GM19395 (cell line): Measurements from ENCODE around the gene ATP11A.

Source experiments
- ATAC-seq: cut with Tn5 transposase; IDR thresholded peaks from one replicate; pipeline ENCODE4 v1.9.1; 2021; ENCODE audit warnings: mild to moderate bottlenecking, moderate library complexity; ENCODE audit not compliant: unreplicated experiment

ATP11A gene

DNA sequence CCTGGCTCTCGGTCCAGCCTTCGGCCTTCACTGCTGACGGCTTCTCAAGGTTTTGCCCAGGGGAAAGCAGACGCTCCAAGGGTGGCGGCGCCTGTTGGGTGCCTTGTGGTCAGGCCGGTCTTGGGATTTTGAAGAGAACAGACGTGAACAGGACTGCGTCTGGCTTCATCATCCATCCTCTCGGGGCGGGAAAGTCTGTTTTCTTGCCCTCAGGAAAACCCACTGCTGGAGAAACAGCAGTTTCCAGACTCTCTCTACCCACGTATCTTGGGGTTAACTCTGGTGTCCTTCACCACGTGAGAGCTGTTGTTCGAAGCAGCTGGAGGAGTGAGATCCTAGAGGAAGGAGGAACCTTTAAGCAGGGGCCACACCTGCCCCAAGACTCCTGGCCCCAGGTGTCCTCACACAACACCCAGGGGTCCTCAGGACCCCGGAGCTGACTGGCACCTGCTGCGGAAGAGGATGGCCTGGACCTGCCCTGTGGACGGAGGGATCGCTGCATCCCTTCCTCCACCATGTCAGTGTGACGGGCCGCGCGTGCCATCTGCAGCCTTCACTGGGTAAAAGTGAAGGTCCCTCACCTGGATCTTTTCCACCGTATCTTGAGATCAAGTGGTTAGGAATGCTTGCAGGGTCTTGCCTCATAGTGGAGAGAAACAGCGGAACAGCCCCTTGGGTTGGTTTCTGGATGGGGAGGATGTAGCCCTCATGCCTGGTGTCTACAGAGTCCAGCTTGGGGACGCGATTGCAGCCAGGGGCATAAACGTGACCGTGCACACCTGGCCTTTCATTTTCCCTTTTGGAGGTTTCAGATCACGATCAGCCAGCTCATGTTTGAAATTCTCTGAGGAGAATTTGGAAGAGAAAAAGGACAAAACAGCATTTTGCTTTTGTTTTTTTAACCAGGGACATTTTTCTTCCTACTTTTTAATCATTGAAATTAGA lies 209.7 kb downstream of the ATP11A start:
- ATAC-seq = no peak

DNA sequence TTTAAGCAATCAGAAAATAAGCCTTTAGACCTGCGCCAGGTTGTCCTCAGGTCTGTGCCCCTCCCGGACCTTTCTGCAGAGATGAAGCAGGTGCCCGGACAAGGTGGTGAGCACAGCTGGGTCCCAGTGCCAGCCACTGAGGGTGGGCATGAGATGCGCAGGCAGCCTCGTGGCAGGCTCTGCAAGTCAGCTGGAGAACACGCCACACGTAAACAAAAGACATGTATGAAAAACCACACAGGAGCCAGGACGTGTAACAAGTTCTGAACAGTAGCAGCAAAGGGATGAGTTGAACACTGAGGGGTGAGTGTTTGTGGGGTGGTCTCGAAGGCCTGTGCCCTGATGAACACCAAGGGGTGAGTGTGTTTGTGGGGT lies 210.4 kb downstream of the ATP11A start:
- ATAC-seq = no peak

DNA sequence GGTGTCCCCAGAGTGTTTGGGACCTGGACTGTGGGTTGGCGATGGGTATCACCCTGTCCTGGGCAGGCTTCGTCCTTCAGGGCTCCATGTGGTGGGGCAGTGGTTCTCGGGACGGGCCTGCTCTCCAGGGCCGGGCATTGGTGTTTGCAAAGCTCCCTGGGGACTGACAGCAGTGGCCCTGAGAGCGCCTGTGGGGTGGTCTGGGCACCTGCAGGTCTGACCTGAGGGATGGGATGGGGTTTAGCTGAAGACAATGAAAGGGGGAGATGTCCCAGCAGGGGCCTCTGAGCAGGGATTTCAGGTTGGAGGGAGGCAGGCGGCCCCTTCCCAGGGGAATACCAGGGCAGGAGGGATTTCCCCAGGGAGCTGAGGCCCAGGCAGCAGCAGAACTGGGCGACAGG lies 210.9 kb downstream of the ATP11A start:
- ATAC-seq = no peak

DNA sequence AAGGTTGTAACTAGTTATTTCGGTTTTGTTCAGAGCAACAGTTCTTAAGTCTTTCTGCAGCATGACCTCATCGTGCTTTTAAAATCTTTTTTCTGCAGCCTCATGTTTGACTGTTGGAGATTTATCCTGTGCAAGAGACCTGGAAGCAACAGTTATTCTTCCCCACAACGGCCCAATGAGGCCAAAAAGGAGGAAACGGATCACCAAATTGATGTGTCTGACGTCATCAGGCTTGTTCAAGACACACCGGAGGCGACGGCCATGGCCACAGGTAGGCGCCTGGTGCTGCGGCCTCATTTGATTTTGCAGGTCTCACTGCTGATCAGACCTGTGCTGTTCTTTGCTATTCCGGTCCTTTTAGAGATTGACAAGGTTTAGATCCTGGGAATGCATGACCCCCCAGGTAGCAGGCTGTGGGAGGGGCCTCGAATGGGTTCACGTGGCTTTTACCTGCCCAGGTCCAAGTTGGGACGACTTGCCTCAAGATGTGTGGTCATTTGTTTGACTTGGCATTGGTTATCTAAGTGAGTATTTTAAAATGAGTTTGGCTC lies 212.3 kb downstream of the ATP11A start:
- ATAC-seq = no peak

DNA sequence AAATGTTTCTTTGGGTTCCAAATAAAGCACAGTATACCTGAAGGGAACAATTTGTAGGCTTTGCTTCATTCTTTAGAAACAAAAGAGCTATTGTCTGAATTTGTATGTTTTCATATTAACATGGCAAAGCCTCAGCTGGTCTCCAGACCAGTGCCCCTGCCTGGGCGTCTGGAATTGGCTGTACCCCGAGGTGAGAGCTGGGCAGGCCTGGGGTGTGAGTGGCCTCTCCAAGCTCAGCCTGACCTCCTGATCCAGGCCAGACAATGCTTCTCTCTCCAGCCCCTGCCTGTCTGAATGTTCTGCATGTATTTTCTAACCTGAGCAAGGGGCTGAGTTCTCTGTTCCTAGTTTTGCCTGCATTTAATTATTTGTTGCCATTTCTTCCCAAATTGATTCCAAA lies 212.8 kb downstream of the ATP11A start:
- ATAC-seq = no peak

DNA sequence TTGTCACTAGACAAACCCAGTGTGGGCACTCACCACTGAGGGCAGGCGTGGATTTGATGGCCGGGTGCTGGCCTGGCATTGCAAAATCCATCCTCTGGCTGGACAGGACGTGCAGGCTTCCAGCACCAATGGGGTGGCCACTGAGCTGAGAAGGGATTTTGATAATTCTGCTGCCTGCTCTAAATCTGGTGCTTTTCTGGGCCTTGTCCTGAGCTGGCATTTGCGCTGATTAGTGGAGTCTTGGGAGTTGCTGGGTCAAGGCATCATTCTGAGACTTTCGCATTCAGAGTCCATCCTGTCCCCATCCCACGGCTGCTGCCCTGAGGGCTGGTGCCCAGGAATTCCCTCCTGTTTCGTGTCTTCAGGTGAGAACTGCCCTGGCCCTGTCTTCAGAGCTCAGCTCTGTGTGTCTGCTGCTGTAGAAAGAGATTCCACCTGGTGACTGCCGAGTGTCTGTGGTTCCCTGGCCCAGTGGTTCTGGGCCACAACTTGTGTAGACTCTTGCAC lies 213.3 kb downstream of the ATP11A start:
- ATAC-seq = no peak

DNA sequence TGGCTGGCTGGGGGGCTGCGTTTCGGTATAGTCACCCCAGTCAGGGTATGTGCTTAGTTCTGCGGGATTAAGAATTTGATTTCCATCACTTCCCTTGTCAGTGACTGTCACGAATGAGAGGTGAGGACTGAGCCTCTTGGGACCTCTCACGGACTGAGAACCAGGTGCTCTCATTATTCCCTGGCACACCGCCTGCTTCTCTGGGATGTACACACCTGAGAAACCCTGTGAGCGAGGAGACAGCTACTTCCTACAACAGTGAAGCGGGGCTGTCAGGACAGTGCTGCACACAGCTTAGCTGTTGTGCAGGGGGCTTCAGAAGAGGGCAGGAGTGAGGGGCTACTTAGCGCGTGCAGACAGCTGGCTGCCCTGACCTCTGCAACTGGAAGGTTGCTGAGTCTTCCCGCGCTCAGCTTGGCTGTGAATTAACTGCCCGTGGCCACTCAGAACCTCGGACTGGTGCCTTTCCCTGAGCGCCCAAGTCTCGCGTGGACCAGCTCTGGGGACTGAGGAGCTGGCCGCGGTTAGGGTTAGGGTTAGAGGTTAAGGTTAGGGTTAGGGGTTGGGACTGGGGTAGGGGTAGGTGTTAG lies 213.9 kb downstream of the ATP11A start:
- ATAC-seq = no peak

DNA sequence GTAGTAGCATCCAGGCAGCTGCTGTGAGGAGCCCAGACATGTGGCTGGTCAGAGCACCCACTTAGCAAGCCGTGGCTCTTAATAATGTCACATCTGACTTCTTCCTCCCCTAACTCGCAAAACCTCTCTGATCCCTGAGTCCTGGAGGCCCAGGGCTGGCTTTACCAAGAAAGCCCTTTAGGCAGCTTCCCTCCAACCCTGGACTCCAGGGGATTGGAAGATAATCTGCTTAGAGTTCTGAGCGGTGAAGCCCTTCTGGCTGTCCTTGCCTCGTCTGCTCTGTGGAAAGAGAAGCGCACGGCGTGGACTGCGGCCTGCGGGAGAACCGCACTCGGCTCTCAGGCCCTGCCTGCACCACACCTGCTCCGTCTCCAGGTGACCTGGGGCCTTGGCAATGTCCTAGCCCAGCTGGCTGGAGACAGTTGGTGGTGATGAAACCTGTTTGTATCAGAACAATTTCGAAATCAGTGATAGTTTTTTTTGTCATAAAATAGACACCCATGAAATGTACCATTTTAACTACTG lies 214.7 kb downstream of the ATP11A start:
- ATAC-seq = no peak

DNA sequence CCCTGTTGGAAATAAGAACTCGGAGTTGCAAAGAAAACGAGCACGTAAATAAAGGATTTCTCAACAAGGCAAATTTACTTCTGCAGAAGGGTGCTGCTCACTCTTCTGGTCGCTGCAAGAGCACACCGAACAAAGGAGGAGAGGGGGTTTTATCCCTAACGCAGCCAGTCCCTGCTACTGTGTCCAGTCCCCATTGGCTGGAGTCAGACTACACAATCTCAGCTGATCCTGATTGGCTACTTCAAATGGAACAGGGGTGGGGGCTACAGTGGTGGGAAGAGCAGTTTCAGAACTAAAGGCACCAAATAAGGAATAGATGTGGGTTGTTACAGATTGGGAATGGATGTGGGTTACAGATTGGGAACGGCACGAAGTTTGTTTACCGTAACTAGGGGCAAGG lies 215.2 kb downstream of the ATP11A start:
- no peak for ATAC-seq

DNA sequence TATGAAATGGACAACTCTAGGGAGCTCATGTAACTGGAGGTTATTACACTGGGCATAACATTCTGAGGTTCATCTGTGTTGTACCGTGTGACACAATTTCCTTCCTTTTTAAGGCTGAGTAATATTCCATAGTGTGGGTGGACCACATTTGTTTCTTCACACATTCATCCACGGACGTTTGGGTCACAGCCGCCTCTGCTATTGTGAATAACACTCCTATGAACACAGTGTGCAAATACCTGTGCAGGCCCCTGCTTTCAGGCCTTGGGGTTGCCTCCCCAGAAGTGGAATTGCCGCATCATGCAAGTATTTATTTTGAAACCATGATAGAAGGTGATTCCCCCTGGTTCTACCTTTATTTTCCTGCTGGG lies 215.8 kb downstream of the ATP11A start:
- no peak for ATAC-seq

DNA sequence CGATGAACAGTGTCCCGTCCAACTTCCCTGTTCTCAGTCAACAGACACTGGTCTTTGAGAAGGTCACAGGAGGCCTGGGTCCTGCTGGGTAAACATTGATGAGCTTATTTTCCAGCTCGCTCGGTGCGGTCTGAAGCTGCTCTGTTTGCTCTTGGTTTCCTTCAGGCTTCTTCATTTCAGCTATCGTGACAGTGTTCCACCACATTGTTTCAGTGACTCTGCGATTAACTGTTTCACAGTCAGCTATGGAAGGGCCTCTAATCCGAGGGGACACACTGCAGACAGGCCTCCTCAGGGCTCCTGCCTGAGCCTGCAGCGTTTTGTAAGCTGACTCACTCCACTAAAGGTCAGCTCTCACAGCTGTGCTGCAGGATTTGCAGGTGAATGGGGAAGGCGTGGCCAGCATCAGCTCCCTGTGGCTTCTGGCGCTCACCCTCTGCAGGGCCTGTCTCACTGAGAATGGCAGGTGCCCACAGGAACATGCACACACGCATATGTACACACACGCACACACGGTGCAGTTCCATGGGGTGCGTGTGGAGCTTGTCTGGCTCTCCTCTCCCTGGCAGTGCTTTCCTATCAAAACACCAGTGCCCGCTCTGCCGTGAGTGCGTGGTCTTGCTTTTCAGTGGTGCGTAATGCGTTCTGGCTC lies 216.3 kb downstream of the ATP11A start:
- ATAC-seq = no peak

DNA sequence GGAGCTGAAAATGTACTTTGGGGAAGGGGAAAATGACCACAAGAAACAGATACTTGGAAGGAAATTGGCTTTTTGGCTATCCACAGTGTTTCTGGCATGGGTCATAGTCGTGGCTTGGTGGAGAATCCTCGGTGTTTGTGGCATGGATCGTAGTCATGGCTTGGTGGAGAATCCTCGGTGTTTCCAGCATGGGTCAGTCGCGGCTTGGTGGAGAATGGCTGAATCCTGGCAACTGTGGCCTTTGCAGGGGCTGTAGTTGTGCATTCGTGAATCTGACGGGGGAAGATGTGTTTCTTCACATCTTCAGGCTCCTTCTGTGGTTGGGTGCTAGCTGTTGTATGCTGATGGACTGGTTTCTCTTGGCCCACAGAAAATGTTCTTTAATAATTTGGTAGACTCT lies 217.4 kb downstream of the ATP11A start:
- ATAC-seq = no peak

DNA sequence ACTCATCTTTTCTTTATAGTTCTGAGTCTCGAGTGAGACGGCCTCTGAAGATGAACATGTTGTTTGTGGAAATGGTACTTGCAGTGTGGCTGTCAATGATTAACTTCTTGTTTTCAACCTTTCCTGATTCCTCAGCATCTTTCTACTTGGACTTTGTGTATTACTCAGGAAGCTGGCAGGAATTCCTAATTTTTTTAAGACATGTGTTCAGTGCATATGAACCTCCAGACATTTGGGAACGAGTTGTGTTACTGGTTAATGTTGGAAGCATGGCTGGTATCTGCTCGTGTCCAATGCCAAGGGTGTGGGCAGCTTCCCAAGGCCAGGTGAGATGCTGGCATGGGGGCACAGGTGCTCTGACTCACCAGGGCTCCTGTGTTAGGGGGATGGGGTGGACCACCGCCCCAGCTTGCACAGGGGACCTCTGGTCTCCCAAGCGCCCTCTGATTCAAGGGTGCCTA lies 218.1 kb downstream of the ATP11A start:
- ATAC-seq = no peak

DNA sequence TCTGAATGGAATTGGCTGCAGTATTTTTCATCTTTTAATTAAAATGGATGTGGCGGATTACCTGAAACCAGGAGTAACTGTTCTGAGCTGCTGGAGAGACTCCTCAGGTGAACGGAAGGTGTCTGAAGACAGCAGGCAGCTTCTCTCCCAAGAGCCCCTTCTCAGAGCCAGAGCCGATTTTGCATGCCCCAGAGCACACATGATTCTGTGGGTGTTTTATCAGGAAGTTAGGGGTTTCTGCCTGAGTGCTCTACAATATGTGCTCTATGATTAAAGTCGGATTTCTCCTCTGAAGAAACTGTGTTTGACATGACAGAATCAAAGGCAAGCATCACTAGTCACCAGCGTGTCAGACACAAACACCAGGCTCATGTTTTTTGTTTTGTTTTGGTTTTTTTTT lies 218.5 kb downstream of the ATP11A start:
- no peak for ATAC-seq

DNA sequence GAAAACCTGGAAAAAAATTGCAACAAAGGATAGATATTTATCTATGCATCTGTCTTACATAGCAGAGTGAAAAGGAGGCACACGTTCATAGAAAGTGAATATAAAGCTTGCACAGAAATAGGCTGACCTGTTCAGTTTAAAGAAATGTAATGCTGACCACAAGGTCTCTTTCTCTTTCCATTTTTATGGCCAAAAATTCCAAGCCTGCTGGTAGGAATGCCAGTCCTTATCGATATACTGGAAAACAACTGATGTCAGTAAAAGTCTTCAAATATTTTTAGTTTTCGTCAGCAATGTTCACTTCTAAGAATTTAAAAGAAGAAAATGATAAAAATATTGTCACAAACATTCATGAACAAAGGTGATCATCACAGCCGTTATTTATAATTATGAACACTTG lies 220.2 kb downstream of the ATP11A start:
- no peak for ATAC-seq

DNA sequence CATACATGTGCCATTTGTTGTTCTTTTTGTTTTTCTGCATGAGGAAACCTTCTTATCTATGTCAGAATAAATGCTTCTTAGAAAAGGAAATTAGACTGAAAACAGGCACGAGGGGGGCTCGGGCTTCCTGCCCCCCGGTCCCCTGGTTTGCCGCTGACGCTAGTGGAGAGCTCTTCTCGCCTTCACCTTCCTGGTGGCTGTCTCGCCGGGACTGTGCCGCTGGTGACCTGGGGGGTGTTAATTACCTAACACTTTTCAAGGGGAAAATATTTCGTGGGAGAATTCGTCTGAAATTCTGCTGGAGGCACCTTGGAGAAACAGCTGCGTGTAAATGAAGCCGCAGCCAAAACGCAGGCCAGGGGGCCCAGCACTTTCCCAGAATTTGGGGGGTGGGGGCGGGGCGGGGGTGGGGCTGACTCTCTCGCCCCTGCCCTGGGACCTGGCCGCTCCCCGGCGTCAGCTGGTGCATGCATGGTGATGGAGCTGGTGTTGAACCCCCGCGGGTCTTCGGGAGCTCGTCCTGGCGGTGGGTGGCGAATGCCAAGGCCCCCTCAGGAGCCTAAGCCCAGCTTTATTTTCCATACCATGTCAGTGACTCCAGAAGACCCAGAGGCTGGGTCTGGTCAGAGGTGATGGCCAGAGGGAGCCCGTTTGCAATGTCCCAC lies 220.9 kb downstream of the ATP11A start:
- ATAC-seq = no peak

DNA sequence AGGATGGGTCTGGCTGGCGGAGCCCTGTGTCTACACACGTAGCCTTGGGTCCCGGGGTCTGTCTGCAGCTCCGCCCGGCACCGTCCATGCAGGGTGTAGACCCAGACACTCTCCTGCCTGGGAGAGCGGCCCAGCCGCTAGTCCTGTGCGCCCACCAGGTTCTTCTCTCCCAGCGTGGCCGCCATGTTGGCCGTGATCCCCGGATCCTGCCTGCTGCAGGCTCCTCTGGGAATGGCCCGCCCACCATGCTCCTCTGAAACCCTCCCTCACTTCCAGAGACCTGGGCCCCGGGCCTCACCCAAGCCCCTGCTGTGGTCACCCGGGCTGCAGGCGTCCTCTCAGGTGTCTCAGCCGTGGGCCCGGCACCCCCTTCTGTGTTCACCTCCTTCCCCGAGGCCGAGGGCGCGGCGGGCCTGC lies 221.5 kb downstream of the ATP11A start:
- no peak for ATAC-seq

DNA sequence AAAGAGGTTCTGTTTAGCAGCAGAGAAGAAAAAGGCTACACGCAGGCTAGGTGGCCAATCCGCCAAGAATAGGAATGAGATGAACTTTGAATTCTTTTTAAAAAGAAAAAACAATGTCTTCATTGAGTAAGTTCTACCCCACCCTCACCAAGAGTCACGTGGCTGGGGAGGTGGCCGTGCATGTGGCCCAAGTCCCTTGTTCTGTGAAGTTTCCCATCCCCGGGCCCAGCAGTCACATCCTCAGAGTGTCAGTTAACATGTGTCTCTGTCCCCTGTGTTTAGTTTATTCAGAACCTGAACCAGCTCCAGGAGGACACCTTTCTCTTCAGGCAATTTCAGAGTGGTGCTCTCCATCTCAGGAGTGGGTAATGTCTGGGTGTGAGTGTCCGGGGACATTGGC lies 222.0 kb downstream of the ATP11A start:
- no peak for ATAC-seq

DNA sequence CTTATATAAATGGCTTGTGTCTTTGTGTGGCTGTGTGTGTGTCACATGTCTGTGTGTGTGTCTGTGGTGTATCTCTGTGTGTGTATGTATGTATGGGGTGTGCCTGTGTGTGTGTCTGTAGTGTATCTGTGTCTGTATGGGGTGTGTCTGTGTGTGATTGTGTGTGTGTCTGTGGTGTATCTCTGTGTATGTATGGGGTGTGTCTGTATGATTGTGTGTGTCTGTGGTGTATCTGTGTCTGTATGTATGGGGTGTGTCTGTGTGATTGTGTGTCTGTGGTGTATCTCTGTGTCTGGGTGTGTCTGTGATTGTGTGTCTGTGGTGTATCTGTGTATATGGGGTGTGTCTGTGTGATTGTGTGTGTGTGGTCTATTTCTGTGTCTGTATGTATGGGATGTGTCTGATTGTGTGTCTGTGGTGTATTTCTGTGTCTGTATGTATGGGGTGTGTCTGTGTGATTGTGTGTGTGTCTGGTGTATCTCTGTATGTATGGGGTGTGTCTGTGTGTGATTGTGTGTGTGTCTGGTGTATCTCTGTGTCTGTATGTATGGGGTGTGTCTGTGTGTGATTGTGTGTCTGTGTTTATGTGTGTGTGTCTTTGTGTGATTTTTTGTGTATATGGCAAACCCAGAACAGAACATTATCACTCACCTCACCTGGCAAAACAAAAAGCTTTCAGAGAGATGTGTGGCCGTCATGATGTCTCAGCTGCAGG lies 223.0 kb downstream of the ATP11A start:
- ATAC-seq = no peak

DNA sequence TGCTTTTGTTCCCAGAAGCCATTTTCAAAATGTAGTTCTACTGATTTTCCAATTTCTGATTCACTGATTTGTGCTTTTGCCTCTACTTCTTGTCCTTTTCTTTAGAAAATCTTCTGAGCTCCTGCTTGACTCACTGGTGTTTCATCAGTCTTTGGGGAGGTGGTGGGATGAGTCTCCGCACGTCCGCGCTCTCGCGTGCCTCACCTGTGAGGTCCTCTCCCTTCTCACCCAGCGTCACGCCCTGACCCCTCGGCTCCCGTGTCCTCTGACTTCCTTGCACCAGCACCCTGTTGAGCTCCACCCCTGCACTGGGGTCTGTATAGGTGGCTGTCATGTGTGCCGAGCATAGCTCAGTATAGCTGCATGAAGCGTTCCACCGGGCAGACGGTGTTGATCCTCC lies 226.5 kb downstream of the ATP11A start:
- no peak for ATAC-seq
